ENCODE data around the gene SUMF1.

- no peak for TF ChIP-seq ELF4 (IDR thresholded peaks at IDR 0.05)
- TF ChIP-seq CTBP1 (IDR thresholded peaks at IDR 0.05; ENCODE audit: borderline replicate concordance): no peak
- no peak for TF ChIP-seq TARDBP (IDR thresholded peaks at IDR 0.05)
- TF ChIP-seq FOXM1 (IDR thresholded peaks at IDR 0.05; ENCODE audit: borderline replicate concordance): no peak
- no peak for TF ChIP-seq BHLHE40 (IDR thresholded peaks at IDR 0.05; ENCODE audit: borderline replicate concordance)
- no peak for TF ChIP-seq FOXA1 (IDR thresholded peaks at IDR 0.05)
- no peak for TF ChIP-seq FOXK2 (IDR thresholded peaks at IDR 0.05)
- no peak for TF ChIP-seq ZNF384 (IDR thresholded peaks at IDR 0.05)
- TF ChIP-seq L3MBTL2 (conservative IDR thresholded peaks at IDR 0.05): no peak
- no peak for TF ChIP-seq SUZ12 (IDR thresholded peaks at IDR 0.05)
Measured at GRCh38 chr3:4506559-4507023, 39.5 kb upstream of the SUMF1 start.

Data from HEK293T (cell line).